Measurements from ENCODE around the gene CAVIN3.
A peak's percentile ranks its signal among the peaks of the same experiment; 100 is the strongest.

Gene CAVIN3

GRCh38 chr11:6315811-6316425 lies 4.4 kb downstream of the CAVIN3 start:
- no peak overlapping the region for H3K4me3 ChIP-seq (ENCODE audit: low read depth, low read length)
- peak; percentile 57 for DNase-seq
- in situ Hi-C loops (cut with HindIII; ENCODE audit: low pct_ligation_motif_present, low sequenced_read_pairs): no loop called here

GRCh38 chr11:6312106-6312505 lies 8.2 kb downstream of the CAVIN3 start:
- in situ Hi-C loops (cut with HindIII; ENCODE audit: low pct_ligation_motif_present, low sequenced_read_pairs): no loop called here
- TF ChIP-seq CTCF (IDR thresholded peaks at IDR 0.05; ENCODE audit: low read depth, low read length, missing control alignments): no peak
- Histone ChIP-seq H3K27me3 (replicated peaks) (no peaks in the 10 kb centered on the region), H3K4me3 (ENCODE audit: low read depth, low read length) (no peak overlapping the region), H3K36me3 (replicated peaks) (no peaks in the 10 kb centered on the region), H3K27ac (no peak overlapping the region)
- no peak for DNase-seq

More at GRCh38 chr11:6315811-6316425, 4.4 kb downstream of the CAVIN3 start:
- H3K36me3 ChIP-seq (replicated peaks): peaks cover 2% of the 10 kb centered on the region
- TF ChIP-seq CTCF (IDR thresholded peaks at IDR 0.05; ENCODE audit: low read depth, low read length, missing control alignments): peak; percentile 96
- H3K27ac ChIP-seq: no peak overlapping the region
- no peaks in the 10 kb centered on the region for H3K27me3 ChIP-seq (replicated peaks)

- TF ChIP-seq CTCF (IDR thresholded peaks at IDR 0.05; ENCODE audit: low read depth, low read length, missing control alignments): no peak
- Histone ChIP-seq H3K36me3 (replicated peaks) (no peaks in the 10 kb centered on the region), H3K27ac (no peak overlapping the region), H3K4me3 (ENCODE audit: low read depth, low read length) (no peak overlapping the region), H3K27me3 (replicated peaks) (no peaks in the 10 kb centered on the region)
- peak; percentile 21 for DNase-seq
- in situ Hi-C loops (cut with HindIII; ENCODE audit: low pct_ligation_motif_present, low sequenced_read_pairs): no loop called here
Measured at GRCh38 chr11:6307876-6308275, 12.4 kb downstream of the CAVIN3 start.

- H3K4me3 ChIP-seq (ENCODE audit: low read depth, low read length): no peak overlapping the region
- TF ChIP-seq CTCF (IDR thresholded peaks at IDR 0.05; ENCODE audit: low read depth, low read length, missing control alignments): no peak
- no peak for DNase-seq
- no peaks in the 10 kb centered on the region for H3K27me3 ChIP-seq (replicated peaks)
- H3K27ac ChIP-seq: no peak overlapping the region
- H3K36me3 ChIP-seq (replicated peaks): no peaks in the 10 kb centered on the region
- in situ Hi-C loops (cut with HindIII; ENCODE audit: low pct_ligation_motif_present, low sequenced_read_pairs): no loop called here
Measured at GRCh38 chr11:6305297-6305696, 15.0 kb downstream of the CAVIN3 start.

- Histone ChIP-seq H3K36me3 (replicated peaks) (no peaks in the 10 kb centered on the region), H3K4me3 (ENCODE audit: low read depth, low read length) (no peak overlapping the region), H3K27me3 (replicated peaks) (no peaks in the 10 kb centered on the region), H3K27ac (no peak overlapping the region)
- no peak for DNase-seq
- in situ Hi-C loops (cut with HindIII; ENCODE audit: low pct_ligation_motif_present, low sequenced_read_pairs): no loop called here
- TF ChIP-seq CTCF (IDR thresholded peaks at IDR 0.05; ENCODE audit: low read depth, low read length, missing control alignments): no peak
Measured at GRCh38 chr11:6303661-6304060, 16.6 kb downstream of the CAVIN3 start.

- Histone ChIP-seq H3K36me3 (replicated peaks) (no peaks in the 10 kb centered on the region), H3K4me3 (ENCODE audit: low read depth, low read length) (no peak overlapping the region), H3K27ac (no peak overlapping the region), H3K27me3 (replicated peaks) (no peaks in the 10 kb centered on the region)
- no peak for TF ChIP-seq CTCF (IDR thresholded peaks at IDR 0.05; ENCODE audit: low read depth, low read length, missing control alignments)
- DNase-seq: no peak
- in situ Hi-C loops (cut with HindIII; ENCODE audit: low pct_ligation_motif_present, low sequenced_read_pairs): no loop called here
Measured at GRCh38 chr11:6301096-6301495, 19.2 kb downstream of the CAVIN3 start.
